Measurements from ENCODE around the gene HINT3.

DNA sequence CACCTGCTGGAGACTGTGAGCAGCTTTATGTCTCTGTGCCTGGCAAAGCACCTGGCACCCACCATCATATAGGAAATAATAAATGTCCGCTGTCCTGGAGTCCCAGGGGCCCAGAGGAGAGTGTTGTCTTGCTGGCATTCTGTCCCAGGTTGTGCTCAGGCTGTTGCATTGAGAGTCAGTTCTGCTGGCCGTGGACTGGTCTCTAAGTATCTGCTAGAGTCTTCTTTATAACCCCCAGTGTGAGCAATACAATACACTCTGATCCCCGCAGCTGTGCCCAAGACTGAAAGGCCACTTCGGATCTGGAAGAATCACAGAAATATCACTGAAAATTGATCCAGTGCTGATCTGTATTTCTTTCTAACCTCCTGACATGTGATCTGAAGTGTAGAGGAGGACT, 38.3 kb upstream of the HINT3 start:
- no peak for TF ChIP-seq POLR2A (IDR thresholded peaks at IDR 0.05)
- no peak for TF ChIP-seq CTCF (IDR thresholded peaks at IDR 0.05)
